ENCODE data around the gene SNRPD3.

- no peak for TF ChIP-seq CTCF (conservative IDR thresholded peaks at IDR 0.05; ENCODE audit: low read length)
- no peak for TF ChIP-seq EZH2phosphoT487 (IDR thresholded peaks at IDR 0.05; ENCODE audit: borderline replicate concordance)
Observed at GRCh38 chr22:24519496-24519895, 36.3 kb upstream of the SNRPD3 start.

All from Loucy (cell line).